ENCODE measurements around the gene ZMYND8.

ZMYND8 gene

DNA sequence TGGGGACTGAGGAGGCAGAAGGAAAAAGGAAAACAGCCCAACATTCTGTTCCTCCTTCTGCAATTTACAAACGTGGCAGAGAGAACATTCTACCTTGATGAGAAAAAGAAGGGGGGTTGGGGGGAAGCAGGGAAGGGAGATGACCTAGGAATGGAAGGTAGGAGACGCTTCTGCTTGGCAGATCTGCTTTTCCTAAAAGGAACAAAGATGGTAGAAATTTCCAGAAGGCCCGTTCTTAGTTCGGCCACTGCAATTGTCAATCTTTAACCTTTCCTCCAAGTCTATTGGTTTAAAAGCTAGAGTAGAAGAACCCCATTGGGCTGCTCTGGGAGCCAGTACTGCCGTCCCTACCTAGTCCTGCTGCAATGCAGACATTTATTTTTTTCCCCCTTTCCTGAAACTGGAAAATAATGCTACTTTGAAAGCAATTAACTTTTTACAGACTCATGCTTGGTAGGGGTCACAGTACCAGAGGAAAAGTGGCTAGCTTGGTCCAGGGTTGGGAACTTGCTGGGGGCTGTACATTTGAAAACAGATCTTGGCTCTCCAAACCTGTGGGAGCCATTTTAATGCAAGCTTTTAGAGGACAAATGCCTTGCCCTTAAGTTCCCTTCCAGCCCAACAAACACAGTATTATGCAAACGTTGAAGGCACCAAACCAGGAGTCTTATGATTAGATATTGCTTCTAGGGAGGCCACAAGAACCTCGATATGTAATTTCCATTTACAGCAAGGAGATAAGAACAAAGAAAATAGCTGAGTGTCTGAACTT, 2.6 kb downstream of the ZMYND8 start:
- DNase-seq (ENCODE audit: low spot score), result no peak

DNA sequence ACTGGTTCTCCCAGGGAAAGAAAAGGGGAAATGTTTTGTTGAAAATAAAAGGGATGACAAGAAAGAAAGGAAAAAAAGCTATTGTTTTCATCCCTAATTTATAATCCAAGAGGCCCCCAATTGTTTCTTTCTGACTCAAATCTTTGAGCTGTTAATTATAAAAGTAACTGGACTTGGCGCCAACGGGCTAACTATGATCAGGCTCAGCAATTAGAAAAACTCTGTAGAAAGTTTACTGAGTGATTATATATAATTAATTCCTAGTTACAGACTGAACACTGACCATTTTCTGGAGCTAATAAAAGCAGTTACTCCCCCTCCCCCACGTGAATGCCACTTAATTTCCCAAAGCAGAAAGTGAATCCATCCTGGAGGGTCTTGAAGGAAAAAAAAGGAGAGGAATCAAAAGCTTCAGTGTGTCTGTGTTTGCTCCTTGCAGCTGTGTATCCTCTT, 3.2 kb downstream of the ZMYND8 start:
- no peak for DNase-seq (ENCODE audit: low spot score)

DNA sequence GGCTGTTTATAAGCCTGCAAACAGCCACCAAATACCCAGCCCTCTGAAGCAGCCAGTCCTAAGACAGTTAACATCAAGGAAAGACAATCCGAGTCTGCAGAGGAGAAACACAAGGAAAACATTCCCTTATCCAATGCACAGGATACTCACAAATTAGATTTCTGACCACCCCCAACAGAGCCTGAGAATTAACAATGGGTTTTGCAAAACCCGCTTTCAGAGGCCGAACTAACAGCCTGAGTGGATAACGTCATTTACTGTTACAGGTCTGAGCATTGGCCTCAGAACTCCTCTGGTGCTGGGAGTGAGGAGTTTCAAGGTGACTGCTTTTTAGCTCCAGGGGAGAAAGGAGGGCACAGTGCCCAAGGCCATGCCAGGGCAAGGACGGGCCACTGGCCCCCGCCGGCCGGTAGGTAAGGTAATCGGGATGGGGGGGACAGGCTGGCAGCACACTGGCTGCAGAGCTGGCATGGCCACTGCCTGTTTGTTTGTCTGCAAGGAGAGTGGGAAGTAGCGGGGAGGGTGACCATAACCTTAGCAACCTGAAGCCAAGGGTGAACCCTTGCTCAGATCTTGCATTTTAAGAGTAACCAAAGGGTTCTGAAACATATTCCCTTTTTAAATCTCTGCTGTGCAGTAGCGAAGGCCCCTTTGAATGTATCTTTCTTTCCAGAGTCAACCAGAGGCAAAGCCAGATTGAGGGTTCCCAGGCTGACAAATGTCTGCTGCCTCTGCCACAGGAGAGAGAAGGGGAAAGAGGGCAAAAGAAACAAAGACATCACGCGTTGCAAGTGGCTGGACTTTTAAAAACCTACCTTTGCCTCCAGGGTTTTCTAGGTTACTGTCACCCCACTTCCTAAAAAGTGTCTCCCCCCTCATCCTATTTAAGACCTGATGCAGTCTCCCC, 3.9 kb downstream of the ZMYND8 start:
- no peak for DNase-seq (ENCODE audit: low spot score)

DNA sequence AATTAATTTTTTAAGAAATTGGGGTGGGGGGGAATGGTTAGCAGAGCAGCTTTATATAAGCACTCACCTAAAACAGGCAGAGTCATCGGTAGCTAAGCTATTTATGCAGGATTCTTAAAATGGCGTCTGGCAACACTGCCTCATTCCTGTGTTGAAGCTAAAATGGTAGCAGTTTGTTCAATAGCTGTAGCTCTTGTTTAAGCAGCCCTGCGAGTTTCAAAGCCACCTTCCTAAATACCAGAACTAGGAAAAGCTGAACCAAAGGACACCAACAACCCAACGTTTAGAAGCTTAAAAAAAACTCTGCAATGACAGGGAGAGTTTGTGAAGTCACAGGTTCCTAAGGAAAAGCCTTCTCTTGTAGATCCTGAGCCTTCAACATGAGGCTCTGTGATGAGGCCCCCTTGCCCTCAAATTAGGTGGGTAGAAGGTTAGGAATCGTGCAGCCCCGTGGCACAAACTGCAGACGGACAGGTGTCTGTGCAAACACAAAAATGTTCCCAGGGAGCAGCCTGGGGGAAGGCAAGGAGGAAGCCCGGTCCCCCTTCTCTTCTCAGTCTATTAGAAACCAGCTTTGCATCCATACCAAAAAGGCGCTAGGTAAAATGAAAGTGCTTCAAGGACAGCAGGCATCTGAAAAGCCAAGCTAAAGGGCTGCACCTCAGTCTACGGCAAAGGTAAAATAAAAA, 4.7 kb downstream of the ZMYND8 start:
- DNase-seq (ENCODE audit: low spot score), result no peak

DNA sequence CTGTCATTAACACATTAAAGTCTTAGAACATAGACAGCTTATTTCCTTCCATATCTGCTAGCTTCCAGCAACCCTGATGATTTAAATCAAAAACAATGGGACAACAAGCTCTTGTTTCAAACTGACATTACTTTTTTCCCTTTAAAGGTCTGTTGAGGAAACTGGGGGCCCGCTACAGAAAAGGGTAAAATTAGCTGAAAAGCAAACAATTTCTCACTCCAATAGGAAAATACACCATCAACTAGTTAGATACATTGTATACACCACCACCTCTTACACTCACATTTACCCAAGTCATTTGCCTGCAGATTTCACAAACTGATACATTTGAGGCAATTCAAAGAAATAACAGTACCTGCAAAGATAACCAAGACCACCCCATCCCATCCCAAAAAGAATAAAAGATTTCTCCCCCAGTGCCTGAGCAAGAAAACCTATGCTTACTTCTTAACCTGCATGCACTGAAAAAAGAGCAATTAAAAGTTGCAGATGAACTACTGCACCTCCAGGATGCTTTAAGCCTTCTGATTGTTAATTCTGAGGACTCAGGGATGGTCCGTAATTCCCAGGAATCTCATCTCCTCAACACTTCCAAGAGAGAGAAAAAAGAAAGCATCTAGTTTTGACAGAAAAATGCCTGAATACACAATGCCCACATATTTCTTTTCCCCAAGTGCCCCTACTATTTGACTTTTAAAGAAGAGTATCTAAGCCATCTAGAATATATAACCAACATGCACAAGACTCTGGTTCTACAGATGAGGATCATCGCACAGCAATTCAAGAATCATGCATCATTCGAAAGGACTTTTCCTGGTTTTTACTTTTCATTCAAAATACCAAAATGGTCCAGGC, 5.6 kb downstream of the ZMYND8 start:
- no peak for DNase-seq (ENCODE audit: low spot score)

DNA sequence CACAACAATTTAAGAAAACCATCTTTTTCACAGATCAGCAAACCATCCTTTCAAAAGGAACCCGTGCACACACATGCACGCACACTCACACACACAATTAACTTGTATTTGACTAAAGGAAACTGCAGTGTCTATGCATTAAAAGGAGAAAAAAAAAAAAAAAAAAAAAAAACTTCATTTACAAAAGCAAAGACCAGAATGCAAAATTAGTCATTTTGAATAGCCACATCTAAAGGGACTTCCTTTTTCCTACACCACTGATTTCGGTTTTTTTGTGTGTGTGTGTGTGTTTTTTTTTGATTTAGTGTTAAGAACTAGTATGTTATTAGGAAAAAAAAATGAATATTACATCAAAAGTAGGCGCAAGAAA, 6.3 kb downstream of the ZMYND8 start:
- DNase-seq (ENCODE audit: low spot score), result peak; percentile 45

DNA sequence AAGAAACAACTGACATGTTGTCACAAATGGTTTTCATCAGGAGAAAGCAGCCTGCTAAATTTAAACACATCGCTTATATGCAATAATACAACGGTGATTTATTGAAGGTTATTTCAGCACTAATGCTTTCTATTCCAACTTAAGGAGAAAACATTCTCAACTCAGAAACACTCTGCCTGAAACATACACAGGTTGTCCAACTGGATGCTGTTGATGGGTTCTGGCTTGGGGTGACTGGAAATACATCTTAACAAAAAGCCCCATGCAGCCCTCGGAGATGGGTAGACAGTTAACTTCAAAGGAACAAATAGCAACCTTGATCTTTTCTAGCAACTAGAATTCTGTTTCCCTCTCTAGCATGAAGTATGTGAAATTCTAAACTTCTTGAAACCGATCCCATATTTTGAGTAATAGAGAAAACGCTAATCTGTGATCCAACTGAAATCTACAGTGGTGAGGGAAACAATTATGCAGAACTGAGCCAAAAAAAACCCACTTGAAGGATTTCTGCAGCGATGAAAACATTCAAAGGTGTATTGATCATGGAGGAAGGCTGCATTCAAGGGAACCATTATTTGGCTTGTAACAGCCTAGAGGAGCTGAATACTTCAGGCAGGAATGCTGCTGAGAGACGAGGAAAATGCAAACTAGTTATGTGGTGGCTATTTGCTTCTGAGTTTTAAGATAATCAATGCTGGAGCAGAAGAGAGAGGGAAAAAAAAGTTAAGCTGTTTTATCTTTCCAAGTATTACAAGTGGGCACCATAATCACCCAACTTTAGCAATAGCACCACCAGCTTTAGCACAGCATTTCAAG, 6.9 kb downstream of the ZMYND8 start:
- no peak for DNase-seq (ENCODE audit: low spot score)

DNA sequence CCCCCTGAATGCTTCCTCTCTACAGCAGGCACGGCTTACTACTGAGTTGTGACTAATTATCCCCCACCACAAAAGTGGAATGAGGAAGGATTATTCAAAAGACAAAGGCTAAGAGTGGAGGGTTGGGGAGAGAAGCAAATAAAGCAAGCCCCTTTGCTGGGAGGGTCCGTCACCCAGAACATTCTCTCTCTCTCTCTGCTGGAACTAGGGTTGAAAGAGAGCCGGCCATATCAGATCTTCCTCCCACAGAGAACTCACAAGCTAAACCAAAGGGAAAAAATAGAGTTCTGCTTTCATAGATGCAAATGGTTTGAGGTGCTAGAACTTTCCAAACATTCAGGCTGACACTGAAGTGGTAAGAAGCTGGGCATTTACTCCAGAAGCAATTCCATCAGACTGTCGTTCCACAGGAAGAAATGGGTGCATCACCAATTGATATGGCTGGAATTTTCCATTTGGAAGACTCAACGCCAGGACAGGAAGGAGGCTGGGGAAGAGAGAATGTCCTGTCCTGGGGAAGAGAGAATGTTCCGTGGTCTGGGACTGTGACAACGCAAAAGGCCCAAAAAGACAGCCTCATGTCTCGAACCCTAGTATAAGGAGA, 7.9 kb downstream of the ZMYND8 start:
- DNase-seq (ENCODE audit: low spot score), result no peak

DNA sequence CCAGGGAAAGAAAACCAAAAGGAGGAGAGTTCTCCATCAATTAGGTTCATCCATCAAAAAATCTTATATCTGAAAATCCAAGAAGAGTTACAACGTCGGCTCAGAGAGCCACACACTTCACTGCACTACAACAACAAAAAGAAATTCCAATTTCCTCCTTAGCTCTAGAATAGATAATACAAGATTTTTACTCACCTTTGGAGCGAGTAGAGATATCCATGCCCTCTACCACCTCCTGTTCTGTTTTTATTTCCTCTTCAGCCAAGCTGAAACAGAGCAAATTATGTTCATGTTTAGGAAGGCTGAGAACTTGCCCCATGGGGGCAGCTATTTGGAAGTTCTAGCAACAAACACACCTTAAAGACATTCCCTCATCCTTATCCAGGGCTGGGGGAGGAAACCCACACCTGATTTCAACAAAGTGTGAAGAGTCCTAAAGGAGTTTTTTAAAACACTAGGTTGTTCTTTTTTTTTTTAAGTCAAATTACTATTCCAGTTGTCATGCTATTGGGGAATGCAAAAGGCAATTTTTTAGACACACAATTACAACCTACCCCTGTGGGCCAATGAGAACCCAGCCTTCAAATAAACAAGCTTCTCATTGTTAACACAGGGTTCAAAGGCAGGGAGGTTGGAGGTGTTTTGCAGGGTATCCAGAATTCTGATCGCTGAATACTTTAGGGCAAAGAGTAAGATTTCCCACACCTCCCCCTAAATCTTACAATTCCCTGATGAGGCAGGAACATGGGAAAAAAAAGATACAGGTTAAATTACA, 8.7 kb downstream of the ZMYND8 start:
- DNase-seq (ENCODE audit: low spot score), result no peak

DNA sequence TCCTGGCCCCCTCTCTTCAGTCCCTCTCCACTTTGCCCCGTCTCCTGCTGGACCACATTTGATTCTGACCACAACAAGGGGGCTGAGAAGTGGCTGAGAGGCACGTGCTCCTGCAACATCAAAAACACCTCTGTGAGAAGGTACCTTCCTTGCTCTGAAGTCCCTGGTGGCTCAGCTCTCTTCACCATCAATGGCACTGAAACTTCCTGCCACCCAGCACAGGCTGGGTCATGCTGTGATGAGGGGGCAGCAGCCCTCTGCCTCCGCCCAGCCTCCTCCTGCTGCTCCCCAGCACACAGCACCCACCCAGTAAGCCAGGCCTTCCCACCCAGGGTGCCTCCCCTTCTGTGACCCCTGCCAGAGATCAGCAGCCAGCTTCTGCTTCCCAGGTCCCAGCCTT, 10.3 kb downstream of the ZMYND8 start:
- DNase-seq (ENCODE audit: low spot score), result no peak

DNA sequence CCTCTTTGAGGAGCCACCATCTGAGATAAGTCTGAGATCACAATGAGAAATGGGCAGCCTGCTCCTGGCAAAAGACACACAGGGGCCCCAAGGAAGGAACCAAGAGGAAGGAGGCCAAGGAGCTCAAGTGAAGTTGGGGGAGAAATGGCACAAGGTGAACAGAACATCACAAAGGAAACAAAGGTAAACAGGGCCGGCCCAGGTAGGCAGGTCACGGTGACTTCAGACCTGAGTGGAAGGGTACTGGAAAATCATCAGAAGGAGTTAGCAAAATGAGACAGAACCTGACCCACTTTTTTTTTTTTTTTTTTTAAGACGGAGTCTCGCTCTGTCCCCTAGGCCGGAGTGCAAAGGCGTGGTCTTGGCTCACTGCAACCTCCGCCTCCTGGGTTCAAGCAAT, 11.3 kb downstream of the ZMYND8 start:
- no peak for DNase-seq (ENCODE audit: low spot score)

DNA sequence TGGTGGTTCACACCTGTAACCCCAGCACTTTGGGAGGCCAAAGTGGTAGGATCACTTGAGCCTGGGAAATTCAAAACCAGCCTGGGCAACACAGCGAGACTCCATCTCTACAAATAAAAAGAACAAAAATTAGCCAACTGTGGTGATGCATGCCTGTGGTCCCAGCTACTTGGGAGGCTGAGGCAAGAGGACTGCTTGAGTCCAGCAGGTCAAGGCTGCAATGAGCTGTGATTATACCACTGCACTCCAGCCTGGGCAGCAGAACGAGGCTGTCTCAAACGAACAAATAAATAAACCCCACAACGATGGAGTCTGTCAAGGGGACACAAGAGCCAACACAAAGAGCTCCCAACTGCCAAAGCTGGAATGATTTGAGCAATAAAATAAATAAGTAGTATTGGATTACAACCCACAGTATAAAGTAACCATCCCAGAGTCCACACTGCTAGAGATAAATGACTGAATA, 13.5 kb downstream of the ZMYND8 start:
- no peak for DNase-seq (ENCODE audit: low spot score)

DNA sequence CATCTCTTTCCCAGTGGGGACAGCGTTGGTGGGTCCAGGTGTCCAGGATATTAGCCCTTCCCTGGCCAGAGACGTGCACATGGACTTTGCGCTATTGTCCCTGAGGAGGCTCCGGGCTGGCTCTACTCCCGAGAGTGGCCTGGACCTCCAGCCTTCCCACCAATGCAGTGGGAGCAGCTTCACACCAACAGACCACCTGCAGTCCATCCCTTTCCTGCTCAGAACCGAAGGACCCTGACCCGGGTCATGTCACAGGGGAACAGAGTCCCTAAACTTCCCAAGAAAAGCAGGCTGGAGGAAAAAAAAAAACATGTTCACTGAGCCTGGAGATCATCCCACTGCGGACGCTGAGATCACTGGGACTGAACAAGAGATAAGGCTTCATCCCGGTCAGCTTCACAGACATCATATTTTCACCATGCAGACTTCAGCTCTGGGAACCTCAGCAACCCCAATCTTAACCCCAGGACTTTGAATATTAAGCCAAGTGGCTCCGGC, 18.3 kb downstream of the ZMYND8 start:
- no peak for DNase-seq (ENCODE audit: low spot score)

DNA sequence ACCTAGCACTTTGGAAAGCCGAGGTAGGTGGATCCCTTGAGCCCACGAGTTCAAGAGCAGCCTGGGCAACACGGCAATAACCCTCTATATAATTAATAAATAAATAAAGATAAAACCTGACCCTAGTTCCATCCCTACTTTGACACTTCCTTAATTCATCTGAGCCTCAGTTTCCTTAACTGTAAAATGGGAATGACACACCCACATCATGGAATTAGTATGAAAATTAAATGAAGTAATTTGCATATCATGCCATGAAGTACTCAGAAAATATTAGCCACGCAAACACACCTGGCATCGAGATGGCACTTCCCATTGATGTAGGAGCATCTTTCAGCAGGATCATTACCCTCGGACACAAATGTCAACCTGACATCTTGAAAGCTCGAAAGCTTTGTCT, 19.1 kb downstream of the ZMYND8 start:
- no peak for DNase-seq (ENCODE audit: low spot score)

DNA sequence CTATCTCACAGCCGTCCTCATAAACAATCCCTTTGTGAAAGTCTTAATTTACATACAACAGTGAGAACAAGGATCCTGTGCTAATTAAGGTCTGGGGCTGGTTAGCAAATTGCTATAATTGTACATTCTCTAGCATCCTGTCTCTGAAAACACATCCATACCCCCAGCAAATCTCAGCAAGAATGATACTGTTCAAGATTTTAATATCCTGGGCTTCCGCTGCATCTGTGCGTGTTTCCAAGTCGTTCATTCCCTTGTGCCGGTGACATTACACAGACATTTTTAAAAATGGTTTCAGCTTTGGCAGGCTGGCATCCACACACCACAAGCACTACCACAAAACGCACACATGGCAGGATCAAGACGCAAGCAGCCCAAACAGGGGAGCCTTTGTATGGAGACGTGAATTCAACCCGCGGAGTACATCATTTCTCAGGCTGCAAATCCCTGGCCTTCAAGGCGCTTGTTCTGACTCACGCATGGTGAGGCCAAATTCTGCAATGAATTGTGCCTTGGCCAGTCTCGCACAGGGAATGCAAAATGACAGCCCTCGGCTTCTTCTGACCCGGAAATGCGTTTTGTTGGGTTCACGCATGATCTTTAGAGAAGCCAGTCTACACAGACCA, 20.3 kb downstream of the ZMYND8 start:
- no peak for DNase-seq (ENCODE audit: low spot score)

DNA sequence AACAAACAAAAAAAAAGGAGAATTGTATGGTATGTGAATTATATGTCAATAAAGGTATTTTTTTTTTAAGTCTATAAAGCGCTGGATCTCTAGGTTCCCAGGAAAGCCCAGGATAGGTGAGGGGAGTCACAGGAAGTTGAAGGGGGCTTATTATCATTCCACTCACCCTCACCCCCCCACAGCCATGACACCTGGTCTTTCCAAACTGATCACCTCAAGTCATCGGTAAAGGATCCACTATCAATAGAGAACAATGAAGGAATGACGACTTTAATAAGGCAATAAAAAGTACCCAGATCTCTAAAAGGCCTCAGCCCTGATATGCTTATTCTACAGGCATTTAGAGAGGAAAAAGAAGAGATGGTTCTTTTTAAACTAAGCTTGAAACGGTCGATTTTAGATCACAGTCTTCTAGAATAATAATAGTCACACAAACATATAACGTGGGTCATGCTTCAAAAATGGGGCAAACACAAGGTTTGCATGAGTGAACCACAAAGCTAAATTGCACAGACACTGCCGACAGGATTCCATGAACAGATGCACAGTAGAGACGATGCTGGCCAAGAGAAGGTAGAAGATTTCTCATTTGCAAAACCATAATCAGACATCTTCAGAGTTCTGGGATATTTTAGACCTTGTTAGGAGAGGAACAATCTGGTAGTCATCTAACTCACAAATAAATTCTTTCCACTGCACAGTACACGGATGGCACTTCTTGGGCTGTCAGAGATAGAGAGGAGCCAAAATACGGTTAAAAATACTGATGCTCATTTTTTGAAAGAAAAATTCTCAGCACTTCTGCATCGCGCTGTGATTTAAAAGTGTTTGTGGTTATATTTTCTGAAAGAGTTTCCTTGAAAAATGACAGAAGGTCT, 21.0 kb downstream of the ZMYND8 start:
- no peak for DNase-seq (ENCODE audit: low spot score)

DNA sequence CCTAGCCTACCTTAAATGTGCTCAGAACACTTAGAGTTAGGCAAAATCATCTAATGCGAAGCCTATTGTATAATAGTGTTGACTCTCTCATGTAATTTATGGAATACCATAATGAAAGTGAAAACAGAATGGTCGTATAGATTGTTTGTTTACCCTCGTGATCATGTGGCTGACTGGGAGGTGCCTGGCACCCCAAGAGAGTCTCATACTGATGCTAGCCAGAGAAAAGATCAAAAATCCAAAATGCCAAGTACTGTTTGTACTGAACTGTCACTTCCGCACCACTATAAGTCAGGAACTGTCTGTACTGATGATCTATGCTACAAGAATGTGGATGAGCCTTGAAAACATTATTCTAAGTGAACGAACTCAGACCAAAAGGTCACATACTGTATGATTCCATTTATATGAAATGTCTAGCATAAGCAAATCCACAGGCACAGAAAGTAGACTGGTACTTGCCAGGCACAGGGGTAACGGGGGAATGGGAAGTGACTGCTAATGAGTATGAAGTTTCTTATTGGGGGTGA, 22.4 kb downstream of the ZMYND8 start:
- DNase-seq (ENCODE audit: low spot score), result no peak

All from activated CD4-positive, alpha-beta T cell treated with anti-CD3 and anti-CD28 coated beads, Interleukin-2, Interleukin-4, amounts not matched to agents 100 ng/mL and 50 ng/mL, durations not matched to agents 16 hours and 8 hours (primary cell).